ENCODE measurements around the gene AAK1. TPM values are rescaled to one million over a fixed set of nuclear protein-coding genes. Genes with fewer than 3 reads are reported as not detected.
"Not testable (repeated sequence)": the region's sequence is repeated elsewhere in the genome, so short reads cannot be mapped to it uniquely, and the experiment has no call there.

The AAK1 gene
- total RNA-seq, 3 donors from 2014 or later (not counting 1 experiment from before 2014, with no cell fraction given), result 174 to 249 (median 204) TPM

DNA sequence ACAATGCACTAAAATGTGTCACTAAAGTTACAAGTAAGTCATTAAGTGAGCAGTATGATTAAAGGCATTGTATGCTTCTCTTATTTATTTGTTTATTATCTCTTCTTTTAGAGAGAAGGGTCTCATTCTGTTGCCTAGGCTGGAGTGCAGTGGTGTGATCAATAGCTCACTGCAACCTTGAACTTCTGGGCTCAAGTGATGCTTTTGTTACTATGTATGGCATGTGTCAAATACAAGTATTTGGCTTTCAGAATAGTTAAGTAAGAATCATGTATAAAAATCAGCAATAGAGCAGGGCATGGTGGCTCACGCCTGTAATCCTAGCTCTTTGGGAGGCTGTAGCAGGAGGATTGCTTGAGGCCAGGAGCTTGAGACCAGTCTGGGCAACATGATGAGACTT lies 15.8 kb upstream of the AAK1 start:
- 100% methylated on average over 1 of the region's 1 CpG for WGBS (ENCODE audit: insufficient coverage)
- Histone ChIP-seq H3K9me3 (ENCODE audit: control insufficient read depth, insufficient read depth, low read length) (no peaks in the 10 kb centered on the region), H3K27me3 (ENCODE audit: control insufficient read depth, insufficient read depth, low read length) (no peaks in the 10 kb centered on the region), H3K27ac (ENCODE audit: low read length) (no peak overlapping the region), H3K36me3 (ENCODE audit: control insufficient read depth, insufficient read depth, low read length) (no peaks in the 10 kb centered on the region), H3K4me1 (ENCODE audit: control insufficient read depth, insufficient read depth, low read length) (no peaks in the 10 kb centered on the region), H3K4me3 (ENCODE audit: low read length) (no peak overlapping the region)
- H3K9me3 Mint-ChIP-seq, result peaks cover 0 to 4% of the 10 kb centered on the region in 2 donors
- intact Hi-C loops (cut with micrococcal nuclease), result no loop called here
- no peaks in the 10 kb centered on the region for H3K36me3 Mint-ChIP-seq
- H3K27me3 Mint-ChIP-seq (ENCODE audit: low read depth in 2 of 2), result no peaks in the 10 kb centered on the region
- H3K4me1 Mint-ChIP-seq, result peaks cover 4 to 13% of the 10 kb centered on the region in 2 donors
- H3K27ac Mint-ChIP-seq, result no peak overlapping the region
- ATAC-seq (no peak), DNase-seq (no peak)
- TF ChIP-seq, protein P1, sequence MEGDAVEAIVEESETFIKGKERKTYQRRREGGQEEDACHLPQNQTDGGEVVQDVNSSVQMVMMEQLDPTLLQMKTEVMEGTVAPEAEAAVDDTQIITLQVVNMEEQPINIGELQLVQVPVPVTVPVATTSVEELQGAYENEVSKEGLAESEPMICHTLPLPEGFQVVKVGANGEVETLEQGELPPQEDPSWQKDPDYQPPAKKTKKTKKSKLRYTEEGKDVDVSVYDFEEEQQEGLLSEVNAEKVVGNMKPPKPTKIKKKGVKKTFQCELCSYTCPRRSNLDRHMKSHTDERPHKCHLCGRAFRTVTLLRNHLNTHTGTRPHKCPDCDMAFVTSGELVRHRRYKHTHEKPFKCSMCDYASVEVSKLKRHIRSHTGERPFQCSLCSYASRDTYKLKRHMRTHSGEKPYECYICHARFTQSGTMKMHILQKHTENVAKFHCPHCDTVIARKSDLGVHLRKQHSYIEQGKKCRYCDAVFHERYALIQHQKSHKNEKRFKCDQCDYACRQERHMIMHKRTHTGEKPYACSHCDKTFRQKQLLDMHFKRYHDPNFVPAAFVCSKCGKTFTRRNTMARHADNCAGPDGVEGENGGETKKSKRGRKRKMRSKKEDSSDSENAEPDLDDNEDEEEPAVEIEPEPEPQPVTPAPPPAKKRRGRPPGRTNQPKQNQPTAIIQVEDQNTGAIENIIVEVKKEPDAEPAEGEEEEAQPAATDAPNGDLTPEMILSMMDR (IDR thresholded peaks at IDR 0.05), result no peak
- no peak overlapping the region for H3K4me3 Mint-ChIP-seq

DNA sequence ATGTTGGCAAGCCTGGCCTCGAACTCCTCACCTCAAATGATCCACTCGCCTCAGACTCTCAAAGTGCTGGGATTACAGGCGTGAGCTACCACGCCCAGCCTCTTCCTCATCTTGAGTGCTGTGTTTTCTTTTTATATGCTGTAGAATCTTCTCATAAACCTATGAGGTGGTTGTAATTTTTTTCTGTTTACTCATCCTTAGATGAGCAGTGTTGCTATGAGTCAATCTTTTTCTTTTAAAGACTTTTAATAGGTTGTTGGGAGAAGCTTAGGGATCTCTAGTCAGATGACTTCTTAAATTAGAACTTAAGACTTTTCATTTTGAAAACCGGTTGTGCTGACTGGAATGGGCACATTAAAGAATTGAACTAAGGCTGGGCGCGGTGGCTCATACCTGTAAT lies 8.7 kb upstream of the AAK1 start:
- Histone ChIP-seq H3K36me3 (ENCODE audit: control insufficient read depth, insufficient read depth, low read length) (no peaks in the 10 kb centered on the region), H3K4me3 (ENCODE audit: low read length) (no peak overlapping the region), H3K9me3 (ENCODE audit: control insufficient read depth, insufficient read depth, low read length) (no peaks in the 10 kb centered on the region), H3K27me3 (ENCODE audit: control insufficient read depth, insufficient read depth, low read length) (no peaks in the 10 kb centered on the region), H3K4me1 (ENCODE audit: control insufficient read depth, insufficient read depth, low read length) (peaks cover 44% of the 10 kb centered on the region), H3K27ac (ENCODE audit: low read length) (no peak overlapping the region)
- WGBS (ENCODE audit: insufficient coverage), result 95% methylated on average over 6 of the region's 7 CpGs
- ATAC-seq (no peak), DNase-seq (no peak)
- Mint-ChIP-seq H3K27me3 (ENCODE audit: low read depth in 2 of 2) (no peaks in the 10 kb centered on the region), H3K9me3 (no peaks in the 10 kb centered on the region), H3K4me3 (peak overlapping the region; percentile 29), H3K36me3 (no peaks in the 10 kb centered on the region), H3K27ac (peak overlapping the region in 1 of 2 donors; percentile 41), H3K4me1 (peaks cover 34 to 51% of the 10 kb centered on the region in 2 donors)
- TF ChIP-seq, protein P1 (IDR thresholded peaks at IDR 0.05), result no peak
- intact Hi-C loops (cut with micrococcal nuclease), result no loop called here

DNA sequence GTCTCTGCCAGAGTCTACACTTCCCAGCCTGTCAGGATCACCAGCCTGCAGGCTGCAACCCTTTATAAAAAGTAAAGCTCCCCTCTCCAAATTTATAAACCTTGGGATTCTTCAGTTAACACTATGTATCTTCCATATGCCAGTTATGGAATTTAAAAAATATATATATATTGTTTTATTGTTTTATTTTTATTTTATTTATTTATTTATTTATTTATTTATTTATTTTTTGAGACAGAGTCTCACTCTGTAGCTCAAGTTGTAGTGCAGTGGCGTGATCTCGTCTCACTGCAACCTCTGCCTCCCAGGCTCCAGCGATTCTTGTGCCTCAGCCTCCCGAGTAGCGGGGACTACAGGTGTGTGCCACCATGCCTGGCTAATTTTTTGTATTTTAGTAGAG lies 3.7 kb upstream of the AAK1 start:
- not testable (repeated sequence) for H3K36me3 ChIP-seq (ENCODE audit: control insufficient read depth, insufficient read depth, low read length); H3K27me3 ChIP-seq (ENCODE audit: control insufficient read depth, insufficient read depth, low read length); H3K27me3 Mint-ChIP-seq (ENCODE audit: low read depth in 2 of 2); H3K9me3 Mint-ChIP-seq; H3K36me3 Mint-ChIP-seq; H3K4me3 ChIP-seq (ENCODE audit: low read length); DNase-seq; H3K9me3 ChIP-seq (ENCODE audit: control insufficient read depth, insufficient read depth, low read length); ATAC-seq
- peak overlapping the region; percentile 83 for H3K4me3 Mint-ChIP-seq
- Histone ChIP-seq H3K4me1 (ENCODE audit: control insufficient read depth, insufficient read depth, low read length) (peaks cover 66% of the 10 kb centered on the region), H3K27ac (ENCODE audit: low read length) (peak overlapping the region; percentile 30)
- H3K27ac Mint-ChIP-seq, result peak overlapping the region; percentile 95 to 97
- WGBS (ENCODE audit: insufficient coverage), result 94% methylated on average over 5 of the region's 5 CpGs
- H3K4me1 Mint-ChIP-seq, result peaks cover 65 to 68% of the 10 kb centered on the region in 2 donors
- intact Hi-C loops (cut with micrococcal nuclease), result loop anchor here (5.0 to 10.0 kb wide), 3 partner anchors 52 to 495 kb away; no protein-coding TSS in a partner anchor

DNA sequence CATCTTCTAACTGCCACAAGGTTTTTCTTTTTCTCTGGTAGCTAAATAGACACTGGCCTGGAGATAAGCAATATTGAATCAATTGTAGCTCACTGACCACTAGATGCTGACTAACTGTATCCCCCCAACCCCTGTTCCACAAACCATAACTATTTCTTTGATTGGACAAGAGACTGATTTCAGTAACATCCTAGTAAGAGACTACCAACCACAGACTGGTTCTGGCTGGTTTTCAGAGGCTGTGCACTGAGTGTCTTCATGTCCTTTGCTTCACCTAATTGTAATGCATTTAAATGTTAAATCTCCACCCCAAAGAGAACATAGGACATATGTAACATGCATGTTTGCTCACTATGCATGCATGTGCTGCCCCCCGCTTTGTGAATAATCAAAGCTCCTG lies 3.2 kb upstream of the AAK1 start:
- H3K27ac ChIP-seq (ENCODE audit: low read length), result peak overlapping the region; percentile 30
- intact Hi-C loops (cut with micrococcal nuclease), result loop anchor here (5.0 to 10.0 kb wide), 3 partner anchors 52 to 496 kb away; no protein-coding TSS in a partner anchor
- no peaks in the 10 kb centered on the region for H3K9me3 Mint-ChIP-seq

More for the DNA sequence above, 3.2 kb upstream of the AAK1 start:
- H3K4me3 Mint-ChIP-seq, result peak overlapping the region; percentile 83
- ATAC-seq, result no peak
- H3K4me1 Mint-ChIP-seq, result peaks cover 67 to 69% of the 10 kb centered on the region in 2 donors
- 96% methylated on average over 1 of the region's 1 CpG for WGBS (ENCODE audit: insufficient coverage)
- H3K9me3 ChIP-seq (ENCODE audit: control insufficient read depth, insufficient read depth, low read length), result no peaks in the 10 kb centered on the region
- DNase-seq, result no peak
- H3K4me3 ChIP-seq (ENCODE audit: low read length), result no peak overlapping the region
- H3K27me3 ChIP-seq (ENCODE audit: control insufficient read depth, insufficient read depth, low read length), result no peaks in the 10 kb centered on the region
- no peaks in the 10 kb centered on the region for H3K36me3 ChIP-seq (ENCODE audit: control insufficient read depth, insufficient read depth, low read length)
- peak overlapping the region; percentile 95 to 97 for H3K27ac Mint-ChIP-seq
- peaks cover 63% of the 10 kb centered on the region for H3K4me1 ChIP-seq (ENCODE audit: control insufficient read depth, insufficient read depth, low read length)
- no peaks in the 10 kb centered on the region for H3K27me3 Mint-ChIP-seq (ENCODE audit: low read depth in 2 of 2)
- TF ChIP-seq, protein P1 (IDR thresholded peaks at IDR 0.05), result no peak
- no peaks in the 10 kb centered on the region for H3K36me3 Mint-ChIP-seq

All from natural killer cell (primary cell).